Fibroblast of mammary gland (primary cell): Measurements from ENCODE around the gene CCK.

ENCODE experiments used
- DNase-seq: peaks from one replicate; pipeline ENCODE4 v3.0.0-alpha.2; 2010; ENCODE audit warnings: low read depth
- H3K4me3 ChIP-seq: 2 replicates; pipeline ENCODE4 v1.5.1; 2011; ENCODE audit warnings: low read depth, mild to moderate bottlenecking, low read length, moderate library complexity; ENCODE audit not compliant: control insufficient read depth
- CTCF ChIP-seq: conservative IDR thresholded peaks from 2 replicates; pipeline ENCODE4 v1.5.1; 2011; ENCODE audit warnings: low read depth, low read length, inconsistent platforms; ENCODE audit not compliant: control insufficient read depth, insufficient read depth

The CCK gene

GRCh38 chr3:42270561-42270960, 4.6 kb upstream of the CCK start:
- DNase-seq, result no peak
- TF ChIP-seq CTCF, result no peak
- no peak overlapping the region for H3K4me3 ChIP-seq

DNA sequence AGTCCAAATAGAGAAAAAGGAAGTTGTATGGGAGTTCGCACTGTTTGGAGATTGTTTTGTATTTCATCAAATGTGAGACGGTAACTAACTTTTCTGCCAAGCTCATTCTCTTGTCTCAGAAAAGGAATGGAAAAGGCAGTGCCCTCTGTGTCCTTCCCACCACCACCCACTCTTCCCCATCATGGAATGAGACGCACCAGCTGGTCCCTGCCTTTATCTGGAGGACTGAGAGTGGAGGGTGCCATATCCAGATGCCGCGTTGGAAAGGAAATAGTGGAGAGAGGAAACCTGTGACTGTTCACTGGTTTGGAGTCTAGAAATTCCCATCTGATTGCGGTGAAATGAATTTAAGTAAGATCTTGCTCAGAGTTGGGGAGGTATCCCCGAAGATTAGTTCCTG, 3.7 kb upstream of the CCK start:
- TF ChIP-seq CTCF, result no peak
- DNase-seq, result no peak

DNA sequence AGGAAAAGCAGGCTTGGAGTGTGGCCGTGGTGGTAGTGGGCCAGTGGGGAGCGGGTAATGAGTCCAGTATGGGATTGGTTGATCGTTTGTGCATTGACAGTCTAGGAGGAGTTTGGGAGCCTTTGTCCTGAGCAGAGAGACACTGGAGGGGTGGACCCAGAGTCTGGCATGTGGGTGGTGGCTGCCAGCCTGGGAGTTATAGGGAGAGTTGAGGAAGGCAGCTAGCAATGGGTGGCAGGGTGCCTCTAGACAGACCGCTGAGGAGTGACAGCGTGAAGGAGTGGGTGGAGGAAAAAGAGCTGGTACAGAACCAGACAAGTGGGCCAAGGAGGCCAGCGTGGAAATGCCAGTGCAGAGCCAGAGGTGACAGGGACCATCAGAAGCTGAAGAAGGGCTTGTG, 1.9 kb upstream of the CCK start:
- no peak overlapping the region for H3K4me3 ChIP-seq
- no peak for DNase-seq
- TF ChIP-seq CTCF, result no peak

More for the DNA sequence above, 3.7 kb upstream of the CCK start:
- H3K4me3 ChIP-seq, result no peak overlapping the region

DNA sequence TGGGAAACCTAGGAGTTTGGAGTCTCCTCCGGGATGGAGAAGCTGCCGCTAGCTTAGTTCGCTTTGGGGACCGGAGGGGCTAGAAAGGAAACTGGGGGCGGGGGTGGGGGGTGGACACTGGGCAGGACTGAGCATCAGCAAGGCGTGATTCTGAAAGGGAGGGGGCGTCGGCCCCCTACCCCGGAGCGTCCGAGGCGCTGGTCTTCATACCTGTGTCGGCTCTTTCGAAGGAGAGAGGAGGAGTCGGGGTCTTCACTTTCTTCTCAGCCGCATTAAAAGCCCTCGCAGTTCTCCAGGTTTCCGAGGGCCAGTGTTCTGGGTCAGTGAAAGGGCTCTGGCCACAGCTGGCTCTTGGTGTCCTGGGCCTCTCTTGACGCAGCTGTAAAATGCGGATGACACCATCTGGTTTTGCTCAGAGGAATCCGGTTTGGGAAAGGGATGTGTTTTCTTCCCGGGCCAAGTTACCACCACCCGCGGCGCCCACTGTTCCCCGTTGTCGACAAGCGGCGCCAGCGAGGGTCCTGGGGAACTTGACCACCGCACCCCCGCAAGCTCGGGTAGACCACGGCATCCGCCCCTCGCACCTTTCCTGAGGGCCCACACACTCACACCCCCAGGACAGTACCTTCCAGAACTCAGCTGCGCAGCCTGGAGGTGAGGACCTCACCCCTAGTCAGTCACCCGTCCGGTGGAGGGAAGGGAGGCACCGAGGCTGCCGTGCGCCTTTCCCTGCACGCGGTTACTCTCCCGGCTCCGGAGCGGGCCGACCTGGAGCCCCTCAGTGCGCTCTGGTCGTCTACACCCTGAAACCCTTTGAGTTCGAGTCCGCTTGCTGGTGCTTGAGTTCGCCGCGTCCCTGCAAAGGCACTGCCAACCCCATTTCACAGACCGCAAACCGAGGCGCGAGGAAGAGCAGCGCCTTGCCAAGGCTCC, 660 bp downstream of the CCK start:
- H3K4me3 ChIP-seq, result no peak overlapping the region
- no peak for TF ChIP-seq CTCF
- peak; percentile 28 for DNase-seq

DNA sequence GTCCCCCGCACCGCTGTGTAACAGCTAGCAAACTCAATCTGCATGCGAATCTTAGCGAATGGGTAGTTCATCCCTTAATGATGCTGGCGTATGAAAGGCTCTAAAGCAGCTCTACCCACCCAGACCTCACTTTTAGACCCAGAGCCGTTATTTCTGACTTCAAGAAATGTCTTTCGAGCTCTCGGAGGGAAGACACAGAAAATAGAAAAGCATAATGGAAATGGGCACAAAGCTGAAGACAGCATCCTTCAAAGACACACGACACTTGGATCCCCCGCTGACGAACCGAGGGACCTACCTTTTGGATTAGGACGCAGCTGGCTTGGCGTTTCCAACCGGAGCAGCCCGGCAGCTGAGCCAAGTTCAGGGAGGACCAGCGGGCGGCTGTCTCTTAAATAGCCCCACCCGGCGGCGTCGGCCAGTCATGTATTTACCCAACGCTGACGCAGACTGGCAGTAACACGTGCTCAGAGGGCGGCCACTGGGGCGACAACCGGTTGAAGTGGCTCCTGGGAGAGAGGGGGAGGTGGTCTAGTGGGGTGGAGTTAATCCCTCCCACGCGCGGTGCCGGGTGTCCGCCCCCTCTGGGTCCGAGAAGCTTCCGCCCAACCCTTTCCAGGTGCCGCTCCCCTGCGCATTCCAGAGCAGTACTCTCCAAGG, 1.5 kb downstream of the CCK start:
- peak; percentile 35 for DNase-seq
- no peak for TF ChIP-seq CTCF
- no peak overlapping the region for H3K4me3 ChIP-seq

GRCh38 chr3:42263354-42264346, 2.3 kb downstream of the CCK start:
- no peak for DNase-seq
- no peak overlapping the region for H3K4me3 ChIP-seq
- TF ChIP-seq CTCF, result no peak
